HEK293 (cell line): ENCODE results near the gene LAMA2.

Experiments
- CTCF ChIP-seq: fragments of 450-650 bp; formaldehyde crosslinking; IDR thresholded peaks from 2 replicates; pipeline ENCODE4 v1.5.1; 2016; ENCODE audit warnings: missing biosample characterization, missing genetic modification characterization
- SP7 ChIP-seq: fragments of 450-650 bp; formaldehyde crosslinking; IDR thresholded peaks from 2 replicates; pipeline ENCODE4 v1.5.1; 2016; ENCODE audit warnings: missing biosample characterization, missing genetic modification characterization
- YY1 ChIP-seq: fragments of 450-650 bp; formaldehyde crosslinking; IDR thresholded peaks from 2 replicates; pipeline ENCODE4 v1.5.1; 2018; ENCODE audit warnings: missing biosample characterization, missing genetic modification characterization
- ZFP41 ChIP-seq: fragments of 450-650 bp; formaldehyde crosslinking; IDR thresholded peaks from 2 replicates; pipeline ENCODE4 v1.5.1; 2016; ENCODE audit warnings: missing biosample characterization, missing genetic modification characterization, borderline replicate concordance
- ZNF571 ChIP-seq: fragments of 450-650 bp; formaldehyde crosslinking; IDR thresholded peaks from 2 replicates; pipeline ENCODE4 v1.5.0; 2017; ENCODE audit warnings: missing biosample characterization, missing genetic modification characterization

- no peak for TF ChIP-seq YY1
- no peak for TF ChIP-seq ZFP41 (tag by site-specific recombination)
- TF ChIP-seq SP7, result no peak
- TF ChIP-seq ZNF571 (tag by site-specific recombination), result no peak
- TF ChIP-seq CTCF (tag by site-specific recombination), result no peak
Measured at GRCh38 chr6:129153257-129153656, 270.3 kb downstream of the LAMA2 start.
